ENCODE results near the gene CCKAR.

Gene CCKAR

DNA sequence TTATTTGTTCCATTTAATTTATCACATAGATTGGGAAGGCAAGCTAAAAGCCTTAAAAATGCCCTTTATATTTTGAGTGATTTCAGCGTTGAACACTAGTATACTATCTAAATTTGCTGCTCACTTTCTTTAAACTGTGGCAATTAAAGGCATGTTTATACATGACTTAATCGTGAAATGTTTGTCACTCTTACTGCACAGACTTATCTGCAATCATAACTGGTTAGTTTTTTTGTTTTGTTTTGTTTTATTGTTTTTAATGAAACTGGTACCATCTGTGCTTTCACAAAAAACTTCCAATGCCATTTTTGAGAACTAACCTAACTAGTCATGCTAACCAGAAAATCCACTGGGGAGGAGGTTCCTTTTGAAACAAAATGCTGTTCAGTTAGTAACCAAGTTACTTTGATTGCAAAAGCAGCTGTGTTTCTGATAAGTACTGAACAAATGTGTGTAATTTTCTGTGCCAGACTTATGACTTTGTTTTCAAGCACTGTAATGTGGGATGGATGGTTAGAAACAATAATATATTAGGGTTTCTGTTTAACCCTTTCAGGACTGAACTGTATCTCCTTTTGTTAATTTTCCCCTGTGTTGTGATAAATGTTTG is 56.1 kb downstream of the CCKAR start:
- TF ChIP-seq CTCF (IDR thresholded peaks at IDR 0.05; ENCODE audit: borderline replicate concordance, insufficient read depth, low read depth, low read length) = no peak
- H3K4me3 ChIP-seq (ENCODE audit: low read depth, low read length) = no peak overlapping the region

DNA sequence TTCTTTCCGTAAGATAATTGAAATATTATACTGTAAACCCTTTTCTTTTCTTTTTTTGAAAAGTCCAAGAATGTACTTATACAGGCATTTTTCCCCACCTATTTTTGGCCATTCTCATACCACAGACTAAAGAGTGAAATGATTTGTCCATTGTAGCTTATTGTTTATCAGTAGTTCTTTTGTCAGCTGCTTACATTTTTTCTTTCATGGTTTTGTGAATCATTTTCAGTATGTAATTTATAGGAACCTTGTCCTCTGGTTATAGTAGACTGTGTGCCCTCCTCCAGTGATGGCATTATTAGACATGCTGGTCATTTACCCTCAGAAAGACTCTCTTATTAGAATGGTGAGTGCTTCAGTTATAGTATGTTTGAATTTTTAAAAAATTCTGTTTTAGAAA is 56.7 kb downstream of the CCKAR start:
- H3K4me3 ChIP-seq (ENCODE audit: low read depth, low read length) = no peak overlapping the region
- TF ChIP-seq CTCF (IDR thresholded peaks at IDR 0.05; ENCODE audit: borderline replicate concordance, insufficient read depth, low read depth, low read length) = no peak

DNA sequence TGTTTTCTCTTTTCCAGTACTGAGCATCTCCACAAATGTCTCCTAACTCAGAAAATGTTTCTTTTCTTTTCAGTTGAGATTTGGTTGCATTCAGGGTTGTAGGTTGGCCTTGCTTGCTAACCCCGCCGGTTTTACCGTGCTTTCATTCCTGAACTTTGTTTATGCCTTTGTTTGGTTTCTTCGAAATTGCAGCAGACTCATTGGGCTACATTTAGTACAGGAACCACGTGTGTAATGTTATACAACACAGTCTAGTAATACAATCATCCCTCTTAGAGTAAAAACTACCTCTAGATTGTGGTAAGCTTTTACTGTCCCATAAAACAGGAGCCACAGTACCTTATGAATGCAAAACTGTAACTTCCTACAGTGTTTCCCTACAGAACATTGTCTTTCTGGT is 57.9 kb downstream of the CCKAR start:
- no peak for TF ChIP-seq CTCF (IDR thresholded peaks at IDR 0.05; ENCODE audit: borderline replicate concordance, insufficient read depth, low read depth, low read length)
- no peak overlapping the region for H3K4me3 ChIP-seq (ENCODE audit: low read depth, low read length)

DNA sequence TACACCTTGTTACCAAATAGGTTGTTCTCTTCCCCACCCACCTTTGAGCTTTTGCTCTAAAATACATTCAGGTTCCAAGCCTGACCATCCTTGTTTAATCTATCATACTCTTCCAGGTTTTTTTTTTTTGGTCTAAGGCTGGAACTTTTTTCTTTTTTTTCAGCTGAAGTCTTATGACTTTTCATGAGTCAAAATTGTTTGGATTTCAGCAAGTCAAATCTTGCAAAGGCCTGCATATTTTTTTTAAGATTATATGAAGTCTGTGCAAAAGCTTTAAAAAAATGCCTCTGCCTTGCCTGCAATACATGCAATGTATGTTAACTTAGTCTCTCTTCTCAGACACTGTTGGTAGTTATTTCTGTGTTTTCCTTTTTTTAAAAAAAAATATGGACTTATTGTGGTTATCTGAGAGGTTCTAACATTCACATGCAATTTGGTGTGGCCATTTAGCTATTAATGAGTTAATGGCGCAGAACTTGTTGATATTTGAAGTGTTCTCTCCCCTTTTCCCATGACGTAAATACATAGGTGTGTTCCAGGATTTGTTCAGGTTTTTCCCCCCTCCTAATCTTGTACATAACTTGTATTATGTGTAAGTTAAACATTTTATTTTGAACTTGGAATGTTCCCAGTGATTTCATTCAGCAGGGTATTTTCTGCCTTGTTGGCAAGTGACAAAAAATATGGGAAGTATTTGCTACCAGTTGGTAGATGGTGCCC is 58.7 kb downstream of the CCKAR start:
- no peak for TF ChIP-seq CTCF (IDR thresholded peaks at IDR 0.05; ENCODE audit: borderline replicate concordance, insufficient read depth, low read depth, low read length)
- H3K4me3 ChIP-seq (ENCODE audit: low read depth, low read length) = no peak overlapping the region
